ENCODE results near the gene SUSD1.

- no peak for TF ChIP-seq CTCF (IDR thresholded peaks at IDR 0.05)
- TF ChIP-seq POLR2A (IDR thresholded peaks at IDR 0.05): no peak
- no peak for TF ChIP-seq EP300 (IDR thresholded peaks at IDR 0.05)
Observed at GRCh38 chr9:112103405-112103804, 71.7 kb downstream of the SUSD1 start.

Measured in ovary (tissue), 3 donors.